Panc1 (cell line): Measurements from ENCODE around the gene FAIM. TPM values are rescaled to one million over a fixed set of nuclear protein-coding genes. Genes with fewer than 3 reads are reported as not detected.

Experiments used
- ATAC-seq: fragments of 200-7000 bp; cut with Tn5 transposase; 2 replicates; pipeline ENCODE4 v1.9.1; 2020; ENCODE audit warnings: mild to moderate bottlenecking, moderate library complexity
- BruUV-seq: library from RNA; stranded (reverse); fragments of 400-500 nt; replicated peaks from 2 replicates; lab custom pipeline; 2021; lab: Mats Ljungman, UMichigan
- CTCF ChIA-PET: fragments of 300-600 bp; sonication (Branson Sonifier 250); formaldehyde crosslinking; loops from one replicate; lab custom pipeline; 2022; ENCODE audit warnings: antibody characterized with exemption; lab: Charles Lee
- POLR2A ChIA-PET: fragments of 300-600 bp; sonication (Branson Sonifier 250); formaldehyde crosslinking; loops from one replicate; lab custom pipeline; 2022; ENCODE audit warnings: antibody characterized with exemption; lab: Charles Lee
- DNase-seq: peaks from one replicate; pipeline ENCODE4 v3.0.0-alpha.2; 2010; ENCODE audit warnings: low read depth, low spot score
- H3K27ac ChIP-seq: 2 replicates; pipeline ENCODE4 v1.5.1; 2011; ENCODE audit warnings: mild to moderate bottlenecking, low read length, inconsistent platforms
- H3K27me3 ChIP-seq: fragments of 200-500 bp; sonication (Bioruptor generic); 2 replicates; pipeline ENCODE4 v1.6.0; 2014; ENCODE audit warnings: low read length, inconsistent platforms; ENCODE audit not compliant: control insufficient read depth, insufficient read depth
- H3K36me3 ChIP-seq: fragments of 200-500 bp; sonication (Bioruptor generic); 2 replicates; pipeline ENCODE4 v1.5.1; 2014; ENCODE audit warnings: inconsistent platforms, mild to moderate bottlenecking, low read length, moderate library complexity; ENCODE audit not compliant: control insufficient read depth, insufficient read depth
- H3K4me1 ChIP-seq: 2 replicates; pipeline ENCODE4 v1.5.1; 2011; ENCODE audit warnings: inconsistent platforms, mild to moderate bottlenecking, low read length, moderate library complexity; ENCODE audit not compliant: control insufficient read depth, insufficient read depth
- H3K4me3 ChIP-seq, 2 experiments: 2 replicates each; pipeline ENCODE4 v1.5.1; 2011 to 2012; ENCODE audit warnings: low read depth in 2 of 2, low read length in 2 of 2, mild to moderate bottlenecking in 2 of 2, inconsistent platforms in 1 of 2, moderate library complexity in 1 of 2
- H3K9me3 ChIP-seq: fragments of 200-500 bp; sonication (Bioruptor generic); 2 replicates; pipeline ENCODE4 v1.5.1; 2014; ENCODE audit warnings: low read depth, mild to moderate bottlenecking, inconsistent platforms, low read length, moderate library complexity; ENCODE audit not compliant: control insufficient read depth, insufficient read depth
- POLR2AphosphoS5 ChIP-seq: IDR thresholded peaks from 2 replicates; pipeline ENCODE4 v1.6.1; 2012; ENCODE audit warnings: mild to moderate bottlenecking, low read depth, low read length, moderate library complexity
- SIN3A ChIP-seq: IDR thresholded peaks from 2 replicates; pipeline ENCODE4 v1.6.1; 2012; ENCODE audit warnings: low read depth, mild to moderate bottlenecking, low read length, moderate library complexity, borderline replicate concordance; ENCODE audit not compliant: insufficient read depth
- TCF7L2 ChIP-seq: IDR thresholded peaks from 2 replicates; pipeline ENCODE4 v1.6.1; 2011; ENCODE audit warnings: mild to moderate bottlenecking, low read depth, low read length, inconsistent platforms
- in situ Hi-C: cut with HindIII; loops from 2 replicates; pipeline ENCODE4 v1.10.0; 2016; ENCODE audit warnings: low sequenced_read_pairs, low pct_unique_long_range_greater_than_20kb
- intact Hi-C: fragments of 100-400 bp; cut with micrococcal nuclease; formaldehyde crosslinking; loops from one replicate; pipeline ENCODE4 v1.10.0; 2022; ENCODE audit not compliant: unreplicated experiment
- total RNA-seq: library from RNA; stranded (reverse); gene quantifications from one replicate; pipeline ENCODE4 v1.2.1, GENCODE V29; 2021; ENCODE audit not compliant: unreplicated experiment
- TF ChIP-seq, protein P1 (sequence below), 2 experiments: IDR thresholded peaks; 2 replicates each; pipeline ENCODE4 v1.6.1; 2011 to 2012; ENCODE audit warnings: low read depth in 2 of 2, control low read depth in 1 of 2, low read length in 1 of 2, mild to moderate bottlenecking in 1 of 2, moderate library complexity in 1 of 2; ENCODE audit not compliant: insufficient read depth in 1 of 2
- TF ChIP-seq, protein P2 (sequence below): fragments of 450-650 bp; IDR thresholded peaks from 2 replicates; pipeline ENCODE4 v1.5.1; 2017; ENCODE audit warnings: mild to moderate bottlenecking

Gene FAIM
- total RNA-seq, 1 experiment from 2014 or later: 18.8 TPM

DNA sequence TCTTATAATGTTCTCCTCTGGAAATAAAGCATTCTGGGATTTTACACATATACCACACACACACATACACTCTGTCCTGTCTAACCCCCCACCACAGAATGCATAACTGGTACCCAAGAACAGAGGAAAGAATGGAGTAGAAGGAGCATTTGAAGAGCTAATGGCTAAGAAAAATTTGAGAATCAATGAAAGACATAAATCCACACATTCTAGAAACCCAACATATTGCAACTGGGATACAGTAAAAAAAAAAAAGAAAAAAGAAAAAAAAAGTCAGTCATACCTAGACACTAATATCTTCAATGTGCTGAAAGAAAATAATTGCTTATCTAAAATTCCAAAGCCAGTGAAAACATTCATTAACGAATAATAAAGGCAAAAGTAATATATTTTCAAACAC is 35.4 kb upstream of the FAIM start:
- no peaks in the 10 kb centered on the region for H3K27me3 ChIP-seq
- no peak for DNase-seq
- H3K4me3 ChIP-seq: no peak overlapping the region
- intact Hi-C loops: no loop called here
- ChIA-PET CTCF (no interaction called here), POLR2A (no interaction called here)
- H3K9me3 ChIP-seq: peaks cover 6% of the 10 kb centered on the region; the same call in 1 of the 2 replicates
- H3K36me3 ChIP-seq: peaks cover 14% of the 10 kb centered on the region
- in situ Hi-C loops: no loop called here
- BruUV-seq: TSS peak; percentile 19
- TF ChIP-seq, protein P1, sequence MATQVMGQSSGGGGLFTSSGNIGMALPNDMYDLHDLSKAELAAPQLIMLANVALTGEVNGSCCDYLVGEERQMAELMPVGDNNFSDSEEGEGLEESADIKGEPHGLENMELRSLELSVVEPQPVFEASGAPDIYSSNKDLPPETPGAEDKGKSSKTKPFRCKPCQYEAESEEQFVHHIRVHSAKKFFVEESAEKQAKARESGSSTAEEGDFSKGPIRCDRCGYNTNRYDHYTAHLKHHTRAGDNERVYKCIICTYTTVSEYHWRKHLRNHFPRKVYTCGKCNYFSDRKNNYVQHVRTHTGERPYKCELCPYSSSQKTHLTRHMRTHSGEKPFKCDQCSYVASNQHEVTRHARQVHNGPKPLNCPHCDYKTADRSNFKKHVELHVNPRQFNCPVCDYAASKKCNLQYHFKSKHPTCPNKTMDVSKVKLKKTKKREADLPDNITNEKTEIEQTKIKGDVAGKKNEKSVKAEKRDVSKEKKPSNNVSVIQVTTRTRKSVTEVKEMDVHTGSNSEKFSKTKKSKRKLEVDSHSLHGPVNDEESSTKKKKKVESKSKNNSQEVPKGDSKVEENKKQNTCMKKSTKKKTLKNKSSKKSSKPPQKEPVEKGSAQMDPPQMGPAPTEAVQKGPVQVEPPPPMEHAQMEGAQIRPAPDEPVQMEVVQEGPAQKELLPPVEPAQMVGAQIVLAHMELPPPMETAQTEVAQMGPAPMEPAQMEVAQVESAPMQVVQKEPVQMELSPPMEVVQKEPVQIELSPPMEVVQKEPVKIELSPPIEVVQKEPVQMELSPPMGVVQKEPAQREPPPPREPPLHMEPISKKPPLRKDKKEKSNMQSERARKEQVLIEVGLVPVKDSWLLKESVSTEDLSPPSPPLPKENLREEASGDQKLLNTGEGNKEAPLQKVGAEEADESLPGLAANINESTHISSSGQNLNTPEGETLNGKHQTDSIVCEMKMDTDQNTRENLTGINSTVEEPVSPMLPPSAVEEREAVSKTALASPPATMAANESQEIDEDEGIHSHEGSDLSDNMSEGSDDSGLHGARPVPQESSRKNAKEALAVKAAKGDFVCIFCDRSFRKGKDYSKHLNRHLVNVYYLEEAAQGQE (IDR thresholded peaks at IDR 0.05; ENCODE audit: insufficient read depth in 1 of 2, low read depth in 2 of 2, low read length in 1 of 2): no peak
- TF ChIP-seq POLR2AphosphoS5 (no peak), SIN3A (no peak), TCF7L2 (no peak)
- TF ChIP-seq, protein P2, sequence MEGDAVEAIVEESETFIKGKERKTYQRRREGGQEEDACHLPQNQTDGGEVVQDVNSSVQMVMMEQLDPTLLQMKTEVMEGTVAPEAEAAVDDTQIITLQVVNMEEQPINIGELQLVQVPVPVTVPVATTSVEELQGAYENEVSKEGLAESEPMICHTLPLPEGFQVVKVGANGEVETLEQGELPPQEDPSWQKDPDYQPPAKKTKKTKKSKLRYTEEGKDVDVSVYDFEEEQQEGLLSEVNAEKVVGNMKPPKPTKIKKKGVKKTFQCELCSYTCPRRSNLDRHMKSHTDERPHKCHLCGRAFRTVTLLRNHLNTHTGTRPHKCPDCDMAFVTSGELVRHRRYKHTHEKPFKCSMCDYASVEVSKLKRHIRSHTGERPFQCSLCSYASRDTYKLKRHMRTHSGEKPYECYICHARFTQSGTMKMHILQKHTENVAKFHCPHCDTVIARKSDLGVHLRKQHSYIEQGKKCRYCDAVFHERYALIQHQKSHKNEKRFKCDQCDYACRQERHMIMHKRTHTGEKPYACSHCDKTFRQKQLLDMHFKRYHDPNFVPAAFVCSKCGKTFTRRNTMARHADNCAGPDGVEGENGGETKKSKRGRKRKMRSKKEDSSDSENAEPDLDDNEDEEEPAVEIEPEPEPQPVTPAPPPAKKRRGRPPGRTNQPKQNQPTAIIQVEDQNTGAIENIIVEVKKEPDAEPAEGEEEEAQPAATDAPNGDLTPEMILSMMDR: no peak
- no peak overlapping the region for H3K27ac ChIP-seq
- no peak for ATAC-seq
- H3K4me1 ChIP-seq: peaks cover under 1% of the 10 kb centered on the region; the same call in 1 of the 2 replicates

DNA sequence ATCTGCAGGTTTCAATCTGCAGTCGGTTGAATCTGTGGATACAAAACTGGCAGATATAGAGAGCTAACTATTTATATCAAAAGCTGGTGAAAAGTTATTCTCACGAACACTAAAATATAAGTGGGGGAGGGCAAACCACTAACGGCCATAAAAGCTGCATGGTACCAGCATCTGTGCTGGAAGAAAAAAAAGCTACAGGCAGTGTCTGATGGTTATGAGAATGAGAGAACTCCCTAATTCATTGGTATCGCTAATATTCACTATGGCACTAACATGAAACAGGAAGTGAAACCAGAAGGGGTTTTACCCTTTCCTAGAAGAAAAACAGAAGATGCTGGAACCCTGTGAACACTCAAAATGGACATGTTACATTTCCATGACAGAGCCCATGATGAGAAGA is 30.4 kb upstream of the FAIM start:
- Histone ChIP-seq H3K4me1 (peaks cover 12% of the 10 kb centered on the region), H3K27me3 (no peaks in the 10 kb centered on the region), H3K36me3 (no peaks in the 10 kb centered on the region), H3K9me3 (peaks cover 6% of the 10 kb centered on the region; the same call in 1 of the 2 replicates), H3K27ac (peak overlapping the region; percentile 59), H3K4me3 (no peak overlapping the region)
- DNase-seq: no peak
- no peak for ATAC-seq
- CTCF ChIA-PET: no interaction called here
- POLR2A ChIA-PET: no interaction called here
- TF ChIP-seq TCF7L2 (no peak), SIN3A (no peak), POLR2AphosphoS5 (no peak)
- TF ChIP-seq, protein P1 (IDR thresholded peaks at IDR 0.05; ENCODE audit: insufficient read depth in 1 of 2, low read depth in 2 of 2, low read length in 1 of 2): no peak
- TF ChIP-seq, protein P2: no peak
- intact Hi-C loops (no loop called here), in situ Hi-C loops (no loop called here)
- no TSS peak for BruUV-seq
